Stimulated activated CD4-positive, alpha-beta T cell treated with anti-CD3 and anti-CD28 coated beads, Interleukin-4, amount 100 ng/mL, for 4 hours (primary cell): ENCODE results near the gene AP1S3.
A peak's percentile ranks its signal among the peaks of the same experiment; 100 is the strongest.
"Not testable (repeated sequence)": the region's sequence is repeated elsewhere in the genome, so short reads cannot be mapped to it uniquely, and the experiment has no call there.

ENCODE experiments used
- DNase-seq, 2 experiments: peaks; one replicate each; pipeline ENCODE4 v3.0.0-alpha.2; 2020

Gene AP1S3

GRCh38 chr2:223837287-223838061, at the start of gene AP1S3:
AP1S3 (minus strand) TSS chr2:223837582; CDS start chr2:223837450, 132 bp downstream.
- DNase-seq, result peak; percentile 70 to 74

DNA sequence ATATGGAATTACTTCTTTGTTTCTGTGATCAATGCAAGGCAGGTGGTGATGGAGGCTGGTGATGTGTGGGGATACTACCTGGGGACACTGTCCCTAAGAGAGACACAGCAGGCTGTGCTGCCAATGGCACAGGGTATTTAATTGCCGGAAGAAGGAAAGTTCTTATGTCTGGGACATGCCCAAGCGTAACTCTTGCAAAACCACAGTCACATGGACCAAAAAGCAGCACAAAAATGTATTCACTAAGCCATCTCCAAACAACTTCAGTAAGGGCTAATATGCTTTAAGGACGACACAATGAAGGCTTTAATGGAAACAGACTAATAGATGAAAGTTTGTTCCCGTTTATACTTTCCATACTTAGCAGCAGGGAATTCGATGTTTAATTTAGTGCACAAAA, 49.7 kb upstream of the AP1S3 start:
- no peak for DNase-seq

- no peak for DNase-seq
Observed at GRCh38 chr2:223886726-223887125, 49.3 kb upstream of the AP1S3 start.

GRCh38 chr2:223884399-223884798, 47.0 kb upstream of the AP1S3 start:
- no peak for DNase-seq

GRCh38 chr2:223882715-223883114, 45.3 kb upstream of the AP1S3 start:
- DNase-seq, result no peak

- no peak for DNase-seq
Observed at GRCh38 chr2:223880796-223881195, 43.4 kb upstream of the AP1S3 start.

DNA sequence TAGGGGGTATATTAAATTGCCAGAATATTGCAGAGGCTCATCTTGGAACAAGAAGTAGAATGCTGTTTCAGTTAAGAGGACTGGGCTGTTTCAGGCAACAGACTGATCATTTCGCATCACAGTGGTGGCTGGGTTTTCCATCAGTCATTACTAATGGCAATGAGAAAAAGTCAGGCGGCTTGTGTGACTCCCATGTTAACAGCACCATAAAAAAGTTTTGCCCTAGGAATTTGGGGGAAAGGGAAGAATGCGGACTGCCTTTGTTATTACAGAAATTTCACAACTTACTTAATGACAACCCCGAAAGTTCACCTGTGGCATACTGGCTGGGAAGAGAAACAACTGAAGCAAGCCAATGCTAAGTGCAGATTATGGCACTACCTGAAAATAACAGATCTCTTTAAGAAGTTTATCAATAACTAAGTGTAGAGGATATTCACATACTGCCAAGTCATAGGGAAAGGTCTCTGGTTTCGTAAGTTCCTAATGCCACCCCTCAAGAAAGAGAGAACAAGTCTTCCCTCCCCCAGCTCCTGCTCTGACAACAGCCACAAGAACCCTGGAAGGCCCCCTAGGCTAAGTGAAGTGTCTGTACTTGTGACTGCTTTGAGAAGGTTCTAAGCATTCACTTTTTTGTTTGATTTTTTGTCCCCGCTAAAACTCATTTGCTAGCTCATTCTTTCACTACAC, 40.5 kb upstream of the AP1S3 start:
- no peak for DNase-seq

DNA sequence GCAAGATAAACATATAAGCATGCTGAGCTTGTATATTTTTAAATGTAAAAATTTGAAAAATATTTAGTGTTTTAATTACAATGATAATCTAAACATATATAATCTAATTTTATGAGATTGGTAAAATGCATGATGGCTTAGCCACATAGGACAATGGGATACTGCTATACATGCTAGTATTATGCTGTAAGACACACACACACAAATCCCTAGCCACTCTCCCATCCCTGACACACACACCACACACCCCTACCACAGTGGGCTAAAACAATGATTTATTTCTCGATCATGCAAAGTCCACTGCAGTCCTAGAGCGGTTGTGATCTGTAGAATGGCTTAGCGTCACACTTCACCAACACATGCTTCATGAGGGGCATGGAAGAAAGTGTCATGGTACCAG, 36.3 kb upstream of the AP1S3 start:
- no peak for DNase-seq

DNA sequence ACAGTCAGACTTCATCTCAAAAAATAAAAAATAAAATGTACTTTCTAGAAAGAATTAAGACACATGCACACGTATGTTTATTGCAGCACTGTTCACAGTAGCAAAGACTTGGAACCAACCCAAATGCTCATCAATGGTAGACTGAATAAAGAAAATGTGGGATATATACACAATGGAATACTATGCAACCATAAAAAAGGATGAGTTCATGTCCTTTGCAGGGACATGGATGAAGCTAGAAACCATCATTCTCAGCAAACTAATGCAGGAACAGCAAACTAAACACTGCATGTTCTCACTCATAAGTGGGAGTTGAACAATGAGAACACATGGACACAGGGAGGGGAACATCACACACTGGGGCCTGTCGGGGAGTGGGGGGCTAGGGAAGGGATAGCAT, 35.4 kb upstream of the AP1S3 start:
- not testable (repeated sequence) for DNase-seq

DNA sequence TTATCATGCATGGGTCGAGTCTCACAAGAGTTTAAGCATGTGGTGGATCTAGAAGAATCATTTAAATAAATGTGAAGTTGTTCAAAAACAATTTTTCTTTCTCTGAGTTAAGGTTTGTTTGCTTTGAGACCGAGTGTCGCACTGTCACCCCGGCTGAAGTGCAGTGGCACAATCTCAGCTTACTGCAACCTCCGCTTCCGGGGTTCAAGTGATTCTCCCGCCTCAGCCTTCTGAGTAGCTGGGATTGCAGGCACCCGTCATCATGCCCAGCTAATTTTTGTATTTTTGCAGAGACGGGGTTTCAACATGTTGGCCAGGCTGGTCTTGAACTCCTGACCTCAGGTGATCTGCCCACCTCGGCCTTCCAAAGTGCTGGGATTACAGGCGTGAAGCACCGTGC, 34.3 kb upstream of the AP1S3 start:
- not testable (repeated sequence) for DNase-seq

DNA sequence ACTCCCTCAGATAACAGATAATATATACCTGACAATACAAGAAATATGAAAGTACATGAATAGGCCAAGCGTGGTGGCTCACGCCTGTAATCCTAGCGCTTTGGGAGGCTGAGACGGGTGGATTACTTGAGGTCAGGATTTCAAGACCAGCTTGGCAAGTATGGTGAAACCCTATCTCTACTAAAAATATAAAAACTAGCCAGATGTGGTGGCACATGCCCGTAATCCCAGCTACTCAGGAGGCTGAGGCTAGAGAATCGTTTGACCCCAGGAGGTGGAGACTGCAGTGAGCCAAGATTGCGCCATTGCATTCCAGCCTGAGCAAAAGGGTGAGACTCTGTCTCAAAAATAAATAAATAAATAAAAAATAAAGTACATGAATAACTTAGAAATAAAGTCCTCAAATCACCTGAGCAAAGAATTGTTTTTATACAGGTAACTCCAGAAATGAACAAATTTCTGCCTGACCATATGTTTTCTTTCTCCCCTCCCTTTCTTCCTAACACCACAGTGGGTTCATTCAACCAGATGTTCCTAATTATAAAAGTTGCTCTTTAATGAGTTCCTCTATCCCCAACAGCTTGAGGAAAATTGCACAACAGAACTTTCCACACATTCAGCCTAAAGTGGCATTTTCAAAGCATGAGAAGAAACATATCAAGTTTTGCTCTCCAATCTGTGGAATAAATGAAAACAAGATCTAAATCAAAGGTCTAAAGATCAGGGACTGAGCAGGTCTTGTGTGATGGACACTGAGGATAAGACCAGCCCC, 33.6 kb upstream of the AP1S3 start:
- DNase-seq, result no peak

DNA sequence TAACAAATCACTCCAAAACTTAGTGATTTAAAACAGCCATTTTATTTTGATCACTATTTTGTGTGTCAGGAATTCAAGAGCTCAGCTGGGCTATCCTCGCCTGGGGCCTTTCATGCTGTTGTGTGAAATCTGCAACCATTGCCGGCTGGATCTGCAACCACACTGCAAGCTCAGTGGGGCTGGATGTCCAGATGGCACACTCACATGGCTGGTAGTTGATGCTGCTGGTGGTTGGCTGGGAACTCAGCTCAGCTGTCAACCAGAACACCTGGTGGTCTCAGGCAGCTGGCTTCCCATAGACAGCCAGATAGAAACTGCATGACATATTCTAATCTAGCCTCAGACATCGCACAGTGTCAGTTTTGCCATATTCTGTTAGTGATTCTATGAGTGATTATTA, 30.6 kb upstream of the AP1S3 start:
- no peak for DNase-seq

- no peak for DNase-seq
Observed at GRCh38 chr2:223865907-223866508, 28.6 kb upstream of the AP1S3 start.

GRCh38 chr2:223865124-223865523, 27.7 kb upstream of the AP1S3 start:
- no peak for DNase-seq

GRCh38 chr2:223863491-223863890, 26.1 kb upstream of the AP1S3 start:
- no peak for DNase-seq

- no peak for DNase-seq
Observed at GRCh38 chr2:223860809-223861738, 23.7 kb upstream of the AP1S3 start.

GRCh38 chr2:223859070-223859469, 21.7 kb upstream of the AP1S3 start:
- DNase-seq, result no peak

DNA sequence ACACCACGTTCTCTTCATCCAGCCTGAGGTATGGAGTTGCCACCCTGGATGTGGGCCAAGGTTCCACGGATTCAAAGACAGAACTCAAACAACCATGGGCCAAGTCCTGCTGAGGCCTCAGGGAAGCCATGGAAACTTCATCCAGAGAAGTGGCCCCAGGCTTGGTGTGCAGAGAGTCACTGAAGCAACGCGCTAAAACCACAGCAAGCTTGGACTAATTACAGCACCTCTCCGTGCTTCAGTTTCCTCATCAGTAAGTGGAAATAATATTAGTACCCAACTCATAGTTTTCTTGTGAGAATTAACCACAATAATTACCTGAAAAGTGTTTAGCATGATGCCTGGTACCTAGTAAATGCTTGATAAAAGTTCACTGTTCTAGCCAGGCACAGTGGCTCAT, 19.2 kb upstream of the AP1S3 start:
- no peak for DNase-seq

DNA sequence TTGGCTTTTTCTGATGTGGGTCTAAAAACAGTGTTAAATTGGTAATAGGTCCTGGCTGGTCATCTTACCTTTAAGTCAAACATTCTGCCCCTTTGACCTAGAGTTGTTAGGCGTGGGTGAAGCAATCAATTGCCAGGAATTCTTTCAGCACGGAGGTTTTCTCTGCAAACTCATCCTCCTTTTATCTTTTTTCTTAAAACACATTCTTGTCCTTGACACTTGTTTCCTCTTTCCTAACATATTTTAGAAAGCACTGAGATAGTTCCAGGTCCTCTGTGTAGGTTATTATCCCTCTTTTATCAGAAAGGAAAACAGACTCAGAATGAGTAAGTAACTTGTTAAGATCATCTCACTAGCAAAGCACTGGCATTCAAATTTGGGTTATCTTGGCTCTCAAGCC, 18.6 kb upstream of the AP1S3 start:
- DNase-seq, result no peak

DNA sequence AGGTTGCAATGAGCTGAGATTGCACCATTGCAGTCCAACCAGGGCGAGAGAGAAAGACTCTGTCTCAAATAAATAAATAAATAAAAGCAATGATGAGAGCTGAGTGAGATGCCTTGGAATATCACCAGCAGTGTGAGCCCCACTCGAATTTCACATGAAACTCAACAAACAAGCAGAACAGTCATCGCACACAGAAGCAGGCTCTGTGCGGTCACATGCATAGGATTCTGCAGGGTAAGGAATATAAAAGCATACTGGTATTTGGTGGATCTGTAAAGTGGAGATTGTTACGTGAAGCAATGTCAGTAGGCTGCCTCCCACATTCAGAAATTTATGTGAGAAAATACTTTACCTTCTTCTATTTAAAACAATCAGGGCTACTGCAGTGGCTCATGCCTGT, 18.0 kb upstream of the AP1S3 start:
- DNase-seq, result no peak

DNA sequence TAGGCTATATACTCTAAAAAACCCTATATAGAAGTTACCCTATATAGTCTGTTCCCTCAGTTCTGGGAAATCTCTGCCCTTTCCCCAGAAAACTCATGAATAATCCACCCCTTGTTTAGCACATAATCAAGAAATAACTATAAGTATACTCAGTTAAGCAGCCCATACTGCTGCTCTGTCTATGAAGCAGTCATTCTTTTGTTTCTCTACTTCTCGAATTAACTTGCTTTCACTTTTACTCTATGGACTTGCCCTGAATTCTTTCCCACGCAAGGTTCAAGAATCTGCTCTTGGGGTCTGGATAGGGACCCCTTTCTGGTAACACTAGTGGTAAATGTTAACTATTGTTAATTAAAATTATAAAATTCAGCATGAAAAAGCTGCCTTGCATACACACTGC, 17.4 kb upstream of the AP1S3 start:
- DNase-seq, result no peak

DNA sequence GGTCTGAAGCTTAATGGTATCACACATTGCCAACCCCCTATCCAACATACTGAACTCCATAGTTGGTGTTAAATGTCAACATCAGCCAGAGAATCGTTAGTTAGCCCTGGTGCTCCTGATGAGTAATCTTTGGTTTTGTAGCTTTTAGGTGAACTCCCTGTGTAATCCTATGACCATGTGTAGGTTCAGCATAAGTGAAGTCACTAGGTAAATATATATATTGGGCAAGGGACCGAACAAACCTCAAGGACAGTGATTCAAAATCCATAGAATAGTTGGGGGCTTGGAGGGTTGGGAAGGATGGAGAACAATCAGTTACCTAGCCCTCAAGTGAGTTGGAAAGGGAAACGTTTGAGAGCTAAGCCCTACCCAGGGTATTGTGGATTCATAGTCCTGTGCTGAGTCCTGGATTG, 16.0 kb upstream of the AP1S3 start:
- no peak for DNase-seq
